ENCODE data around the gene RXRA. TPM values are rescaled to one million over a fixed set of nuclear protein-coding genes. Genes with fewer than 3 reads are reported as not detected.
A peak's percentile ranks its signal among the peaks of the same experiment; 100 is the strongest.

RXRA gene
- polyA plus RNA-seq, 1 experiment, result 12.0 TPM

DNA sequence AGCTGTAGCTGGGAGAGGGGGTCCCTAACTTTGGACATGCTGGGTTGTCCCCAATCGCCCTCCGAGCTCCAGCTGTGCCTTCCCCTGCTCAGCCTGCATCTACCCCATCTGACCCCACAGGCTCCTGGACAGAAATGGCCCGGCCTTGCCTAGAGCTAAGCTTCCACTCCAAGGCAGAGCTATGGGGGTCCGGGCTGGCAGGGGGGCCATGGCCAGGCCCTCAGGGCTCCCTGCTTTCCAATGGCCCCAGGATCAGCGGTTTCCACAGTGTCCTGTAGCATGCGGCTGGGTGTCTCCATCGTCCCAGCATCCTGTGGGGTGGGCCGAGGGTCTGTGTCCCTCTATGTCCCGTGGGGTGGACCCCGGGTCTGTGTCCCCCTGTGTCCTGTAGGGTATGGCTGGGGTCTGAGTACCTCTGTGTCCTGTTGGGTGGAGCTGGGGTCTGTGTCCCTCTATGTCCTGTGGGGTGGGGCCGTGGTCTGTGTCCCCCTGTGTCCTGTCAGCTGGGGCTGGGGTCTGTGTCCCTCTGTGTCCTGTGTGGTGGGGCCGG is 130.6 kb downstream of the RXRA start:
- no peak for DNase-seq (ENCODE audit: low read depth)
- Histone ChIP-seq H3K36me3 (ENCODE audit: control insufficient read depth, insufficient read depth, low read length) (no peaks in the 10 kb centered on the region), H3K27me3 (ENCODE audit: control insufficient read depth, insufficient read depth, low read length) (no peaks in the 10 kb centered on the region), H3K4me3 (ENCODE audit: low read depth, low read length) (no peak overlapping the region)
- POLR2A ChIA-PET, result interaction anchor here (0.7 to 1.2 kb wide), 4 partner anchors 46 to 188 kb away, joined by 3 to 7 read pairs (median 4); no protein-coding TSS in a partner anchor
- TF ChIP-seq CTCF (IDR thresholded peaks at IDR 0.05; ENCODE audit: insufficient read depth, low read depth, low read length), result no peak
- CTCF ChIA-PET, result interaction anchor here (0.6 to 1.3 kb wide), 6 partner anchors 18 to 891 kb away, joined by 3 to 5 read pairs (median 4); no protein-coding TSS in a partner anchor

DNA sequence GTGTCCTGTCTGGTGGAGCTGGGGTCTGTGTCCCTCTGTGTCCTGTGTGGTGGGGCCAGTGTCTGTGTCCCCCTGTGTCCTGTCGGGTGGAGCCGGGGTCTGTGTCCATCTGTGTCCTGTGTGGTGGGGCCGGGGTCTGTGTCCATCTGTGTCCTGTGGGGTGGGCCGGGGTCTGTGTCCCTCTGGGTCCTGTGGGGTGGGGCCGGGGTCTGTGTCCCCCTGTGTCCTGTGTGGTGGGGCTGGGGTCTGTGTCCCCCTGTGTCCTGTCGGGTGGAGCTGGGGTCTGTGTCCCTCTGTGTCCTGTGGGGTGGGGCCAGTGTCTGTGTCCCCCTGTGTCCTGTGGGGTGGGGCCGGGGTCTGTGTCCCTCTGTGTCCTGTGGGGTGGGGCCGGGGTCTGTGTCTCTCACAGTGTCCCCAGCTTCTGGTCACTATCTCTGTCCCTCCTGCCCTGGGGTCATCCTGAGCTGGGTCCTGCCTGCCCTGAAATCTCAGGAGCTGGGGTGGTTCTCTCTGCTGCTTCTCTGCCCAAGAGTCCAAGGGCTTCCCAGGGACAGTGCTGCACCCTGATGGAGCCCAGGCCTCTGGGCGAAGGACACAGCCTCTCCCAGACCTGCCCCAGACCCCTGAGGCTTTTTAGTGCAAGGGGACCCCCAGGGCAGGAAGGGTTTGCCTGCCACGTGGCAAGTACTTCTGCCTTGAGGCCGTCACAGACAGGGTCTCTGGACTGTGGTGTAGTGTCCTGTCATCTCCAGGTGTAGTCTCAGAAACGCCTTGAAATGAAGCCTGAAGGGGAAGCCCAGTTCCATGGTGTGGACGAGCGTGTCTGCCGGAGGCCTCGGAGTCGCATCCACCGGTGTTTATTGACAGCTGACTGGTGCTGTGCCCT is 131.3 kb downstream of the RXRA start:
- ChIA-PET CTCF (interaction anchor here (1.1 to 1.6 kb wide), 2 partner anchors 18 to 87 kb away, joined by 4 to 6 read pairs; no protein-coding TSS in a partner anchor), POLR2A (interaction anchor here (1.0 kb wide), 1 partner anchor 145 kb away, joined by 5 read pairs; no protein-coding TSS in a partner anchor)
- DNase-seq (ENCODE audit: low read depth), result no peak
- H3K4me3 ChIP-seq (ENCODE audit: low read depth, low read length), result no peak overlapping the region
- H3K36me3 ChIP-seq (ENCODE audit: control insufficient read depth, insufficient read depth, low read length), result no peaks in the 10 kb centered on the region
- no peak for TF ChIP-seq CTCF (IDR thresholded peaks at IDR 0.05; ENCODE audit: insufficient read depth, low read depth, low read length)
- no peaks in the 10 kb centered on the region for H3K27me3 ChIP-seq (ENCODE audit: control insufficient read depth, insufficient read depth, low read length)

DNA sequence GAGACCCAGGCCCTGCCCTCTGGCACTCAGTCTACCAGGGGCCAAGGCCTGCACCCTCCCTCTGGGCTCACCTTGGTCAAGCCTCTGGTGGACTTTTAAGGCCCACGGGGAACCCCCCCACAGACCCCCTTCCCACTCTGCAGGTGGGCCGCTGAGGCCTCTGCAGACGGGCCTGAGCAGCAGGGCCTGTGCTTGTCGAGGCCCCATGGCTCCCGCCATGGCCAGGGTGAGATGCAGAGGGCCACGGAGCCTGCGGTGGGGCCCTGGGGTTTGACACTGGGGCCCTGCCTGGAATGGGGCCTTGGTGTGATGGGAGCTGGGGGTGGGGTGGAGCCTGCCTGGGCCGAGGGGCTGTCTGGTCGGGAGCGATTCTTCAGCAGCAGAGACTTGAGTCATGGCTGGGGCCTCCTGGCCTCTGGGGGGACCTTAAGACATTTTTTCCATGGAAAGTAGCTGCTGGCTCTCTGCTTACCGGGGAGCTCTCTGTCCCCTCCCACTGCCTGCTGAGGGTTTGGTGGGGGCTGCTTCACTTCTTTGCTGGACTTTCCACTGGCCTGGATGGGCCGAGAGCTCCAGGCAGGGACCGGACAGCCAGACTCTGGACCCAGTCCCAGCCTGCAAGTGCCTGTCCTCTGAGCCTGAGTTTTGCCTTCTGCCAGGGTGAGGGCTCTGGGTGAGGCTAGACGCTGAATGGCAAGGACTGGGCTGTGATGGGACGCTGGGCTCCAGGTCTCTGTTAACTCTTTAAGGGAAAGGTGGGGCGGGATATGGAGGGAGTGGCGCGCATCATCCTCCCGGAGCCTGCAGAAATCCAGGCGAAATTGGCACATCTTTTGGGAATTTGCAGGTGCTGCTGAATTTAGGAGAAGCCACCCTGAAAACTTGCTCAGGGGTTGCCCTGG is 132.2 kb downstream of the RXRA start:
- ChIA-PET CTCF (interaction anchor here (1.6 kb wide), 1 partner anchor 17 kb away, joined by 6 read pairs; no protein-coding TSS in a partner anchor), POLR2A (no interaction called here)
- peak; percentile 11; the same call in 1 of the 2 replicates for TF ChIP-seq CTCF (IDR thresholded peaks at IDR 0.05; ENCODE audit: insufficient read depth, low read depth, low read length)
- Histone ChIP-seq H3K27me3 (ENCODE audit: control insufficient read depth, insufficient read depth, low read length) (no peaks in the 10 kb centered on the region), H3K36me3 (ENCODE audit: control insufficient read depth, insufficient read depth, low read length) (no peaks in the 10 kb centered on the region), H3K4me3 (ENCODE audit: low read depth, low read length) (no peak overlapping the region)
- no peak for DNase-seq (ENCODE audit: low read depth)

DNA sequence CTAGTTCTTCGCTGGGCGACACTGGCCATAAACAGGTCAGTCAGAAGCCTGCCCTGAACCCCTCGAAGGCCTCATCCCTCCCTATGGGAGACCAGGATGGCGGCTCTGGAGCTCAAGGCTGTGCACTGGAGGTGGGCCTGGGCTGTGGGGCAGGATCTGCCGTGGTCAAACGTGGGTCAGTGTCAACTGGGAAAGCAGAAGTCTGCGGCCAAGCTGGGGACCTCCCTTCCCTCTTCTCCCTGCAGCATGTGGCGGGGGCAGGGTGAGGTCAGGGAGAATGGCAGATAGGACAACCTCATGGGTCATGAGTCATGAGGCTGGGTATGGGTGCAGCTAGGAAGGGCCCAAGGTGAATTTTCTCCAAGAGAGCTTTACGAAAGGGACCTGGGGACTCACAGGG is 132.9 kb downstream of the RXRA start:
- no peak for DNase-seq (ENCODE audit: low read depth)
- Histone ChIP-seq H3K36me3 (ENCODE audit: control insufficient read depth, insufficient read depth, low read length) (no peaks in the 10 kb centered on the region), H3K27me3 (ENCODE audit: control insufficient read depth, insufficient read depth, low read length) (no peaks in the 10 kb centered on the region), H3K4me3 (ENCODE audit: low read depth, low read length) (no peak overlapping the region)
- CTCF ChIA-PET, result interaction anchor here (1.6 kb wide), 1 partner anchor 16 kb away, joined by 6 read pairs; no protein-coding TSS in a partner anchor
- no peak for TF ChIP-seq CTCF (IDR thresholded peaks at IDR 0.05; ENCODE audit: insufficient read depth, low read depth, low read length)
- POLR2A ChIA-PET, result no interaction called here
